ENCODE results near the gene B3GAT3. TPM values are rescaled to one million over a fixed set of nuclear protein-coding genes. Genes with fewer than 3 reads are reported as not detected.
"Not testable (repeated sequence)": the region's sequence is repeated elsewhere in the genome, so short reads cannot be mapped to it uniquely, and the experiment has no call there.

Gene B3GAT3
- total RNA-seq, 4 donors from 2014 or later: 20.3 to 33.3 (median 22.1) TPM

DNA sequence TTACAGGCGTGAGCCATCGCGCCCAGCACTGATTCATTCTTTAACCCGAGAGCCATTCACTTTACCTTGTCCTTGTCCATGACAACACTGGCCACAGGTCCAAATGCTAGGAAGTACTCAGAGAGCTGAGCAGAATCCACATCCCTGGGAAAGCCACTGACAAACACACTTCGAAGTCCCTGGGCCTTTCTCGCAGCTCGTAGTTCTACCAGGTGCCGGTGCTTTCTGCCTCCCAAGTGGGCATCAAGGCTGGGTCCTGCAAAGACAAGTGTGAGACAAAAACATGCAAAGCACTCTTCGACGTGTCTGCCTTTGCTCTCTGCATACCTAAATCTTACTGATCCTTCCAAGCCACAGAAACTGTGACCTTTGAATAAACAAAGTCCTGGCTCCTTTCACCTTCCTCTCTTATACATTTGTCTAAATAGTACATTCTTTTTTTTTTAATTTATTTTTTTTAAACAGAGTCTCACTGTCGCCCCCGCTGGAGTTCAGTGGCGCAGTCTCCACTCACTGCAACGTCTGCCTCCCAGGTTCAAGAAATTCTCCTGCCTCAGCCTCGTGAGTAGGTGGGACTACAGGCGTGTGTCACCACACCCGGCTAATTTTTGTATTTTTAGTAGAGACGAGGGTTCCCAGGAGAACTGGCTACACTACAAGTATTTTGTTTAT, 32.7 kb downstream of the B3GAT3 start:
- WGBS: 60% methylated on average over 18 of the region's 18 CpGs
- Histone ChIP-seq H3K36me3 (peaks cover 20 to 55% (median 44%) of the 10 kb centered on the region in 4 donors), H3K27me3 (no peaks in the 10 kb centered on the region), H3K4me1 (peaks cover 33 to 41% (median 39%) of the 10 kb centered on the region in 4 donors), H3K27ac (replicated peaks in 1 of 4) (no peak overlapping the region), H3K4me3 (no peak overlapping the region), H3K9me3 (no peaks in the 10 kb centered on the region)
- intact Hi-C loops (cut with DNase I): no loop called here
- no peak for TF ChIP-seq CTCF (IDR thresholded peaks at IDR 0.05)
- no peak for TF ChIP-seq POLR2A (IDR thresholded peaks at IDR 0.05; ENCODE audit: low read depth)
- TF ChIP-seq POLR2AphosphoS5 (IDR thresholded peaks at IDR 0.05): no peak
- no peak for TF ChIP-seq EP300 (IDR thresholded peaks at IDR 0.05)
- DNase-seq (ENCODE audit: extremely low spot score): no peak

DNA sequence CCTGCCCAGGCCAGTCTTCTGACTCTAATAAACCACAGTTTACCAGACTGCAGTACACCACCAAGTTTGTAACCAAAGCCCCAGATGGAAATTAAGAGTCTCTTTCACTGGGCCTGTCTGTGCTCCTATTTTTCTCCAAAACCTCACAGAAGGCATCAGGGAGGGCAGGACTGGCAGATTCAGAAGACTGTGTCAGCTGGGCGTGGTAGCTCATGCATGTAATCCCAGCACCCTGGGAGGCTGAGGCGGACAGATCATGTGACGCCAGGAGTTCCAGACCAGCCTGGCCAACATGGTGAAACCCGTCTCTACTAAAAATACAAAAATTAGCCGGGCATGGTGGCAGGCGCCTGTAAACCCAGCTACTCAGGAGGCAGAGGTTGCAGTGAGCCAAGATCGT, 36.4 kb downstream of the B3GAT3 start:
- WGBS: 98% methylated on average over 7 of the region's 7 CpGs
- Histone ChIP-seq H3K36me3 (peaks cover 15 to 77% (median 54%) of the 10 kb centered on the region in 4 donors), H3K4me1 (peaks cover 6 to 12% (median 11%) of the 10 kb centered on the region in 4 donors)
- DNase-seq (ENCODE audit: extremely low spot score); H3K27ac ChIP-seq (replicated peaks in 1 of 4); H3K4me3 ChIP-seq; intact Hi-C loops (cut with DNase I); H3K27me3 ChIP-seq; H3K9me3 ChIP-seq: not testable (repeated sequence)

GRCh38 chr11:62581735-62582134, 40.1 kb downstream of the B3GAT3 start:
- DNase-seq (ENCODE audit: extremely low spot score); intact Hi-C loops (cut with DNase I); H3K4me3 ChIP-seq; H3K9me3 ChIP-seq; H3K4me1 ChIP-seq; H3K27ac ChIP-seq (replicated peaks in 1 of 4); H3K27me3 ChIP-seq: not testable (repeated sequence)
- WGBS: 98% methylated on average over 4 of the region's 4 CpGs
- H3K36me3 ChIP-seq: peaks cover 25 to 90% (median 64%) of the 10 kb centered on the region in 4 donors

DNA sequence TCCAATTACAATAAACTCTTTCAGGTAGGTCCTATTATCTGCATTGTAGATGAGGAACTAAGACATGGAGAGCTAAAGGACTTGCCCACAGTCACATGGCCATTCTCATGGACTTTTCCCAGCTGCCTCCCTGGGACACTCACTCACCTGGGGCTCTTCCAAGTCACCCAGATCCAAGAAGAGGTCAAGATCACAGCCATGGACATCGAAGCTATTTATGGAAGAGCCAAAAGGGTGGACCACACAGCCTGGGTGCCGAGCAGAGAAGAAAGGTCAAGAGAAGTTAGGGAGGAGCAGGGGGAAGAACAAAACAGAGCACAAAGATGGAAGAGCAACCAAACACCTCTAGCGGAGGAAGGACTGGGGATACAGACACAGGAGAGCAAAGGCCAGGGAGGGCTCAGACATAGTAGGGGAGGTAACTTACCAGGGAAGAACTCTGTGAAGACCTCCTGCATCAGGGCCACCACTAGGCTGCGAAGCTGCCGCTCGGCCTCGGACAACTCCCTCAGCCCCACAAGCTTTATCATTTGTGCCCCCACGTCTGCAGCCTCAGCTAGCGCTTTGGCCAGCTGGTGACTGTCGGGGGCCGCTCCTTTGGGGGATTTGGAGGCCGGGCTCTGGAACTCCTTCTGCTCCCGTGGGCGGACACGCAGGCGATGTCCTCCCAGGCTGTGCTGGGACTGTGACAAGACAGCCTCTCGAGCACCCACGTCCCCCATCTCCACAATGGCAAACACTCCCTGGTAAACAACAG, 40.6 kb downstream of the B3GAT3 start:
- no peak for DNase-seq (ENCODE audit: extremely low spot score)
- H3K9me3 ChIP-seq: no peaks in the 10 kb centered on the region
- TF ChIP-seq EP300 (IDR thresholded peaks at IDR 0.05) (no peak), CTCF (IDR thresholded peaks at IDR 0.05) (no peak), POLR2A (IDR thresholded peaks at IDR 0.05; ENCODE audit: low read depth) (no peak), POLR2AphosphoS5 (IDR thresholded peaks at IDR 0.05) (no peak)
- H3K36me3 ChIP-seq: peaks cover 27 to 91% (median 64%) of the 10 kb centered on the region in 4 donors
- no peak overlapping the region for H3K27ac ChIP-seq (replicated peaks in 1 of 4)
- no peaks in the 10 kb centered on the region for H3K27me3 ChIP-seq
- intact Hi-C loops (cut with DNase I): no loop called here
- peaks cover 4 to 9% (median 7%) of the 10 kb centered on the region in 4 donors for H3K4me1 ChIP-seq
- 86% methylated on average over 9 of the region's 18 CpGs for WGBS
- no peak overlapping the region for H3K4me3 ChIP-seq

DNA sequence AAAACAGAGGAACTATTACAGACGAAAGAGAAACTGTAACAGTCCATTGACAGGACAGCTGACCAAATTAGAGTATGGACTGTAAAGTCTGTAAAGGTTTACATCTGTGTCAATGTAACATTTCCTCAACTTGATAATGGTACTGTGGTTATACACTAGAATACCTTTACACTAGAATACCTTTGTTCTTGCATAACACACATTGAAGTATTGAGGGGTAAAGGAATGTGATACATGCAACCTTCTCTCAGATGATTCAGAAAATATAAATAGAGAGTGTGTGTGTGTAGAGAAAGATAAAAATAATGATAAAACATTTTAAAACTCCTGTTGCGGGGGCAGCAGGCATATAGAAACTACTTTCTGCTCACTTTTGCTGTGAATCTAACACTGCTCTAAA, 42.5 kb downstream of the B3GAT3 start:
- H3K36me3 ChIP-seq: peaks cover 20 to 79% (median 59%) of the 10 kb centered on the region in 4 donors
- no peaks in the 10 kb centered on the region for H3K9me3 ChIP-seq
- no peaks in the 10 kb centered on the region for H3K27me3 ChIP-seq
- no peak overlapping the region for H3K4me3 ChIP-seq
- 88% methylated on average over 2 of the region's 2 CpGs for WGBS
- H3K27ac ChIP-seq (replicated peaks in 1 of 4): no peak overlapping the region
- intact Hi-C loops (cut with DNase I): no loop called here
- DNase-seq (ENCODE audit: extremely low spot score): no peak
- peaks cover 23 to 28% (median 26%) of the 10 kb centered on the region in 4 donors for H3K4me1 ChIP-seq
- TF ChIP-seq POLR2AphosphoS5 (IDR thresholded peaks at IDR 0.05) (no peak), EP300 (IDR thresholded peaks at IDR 0.05) (no peak), POLR2A (IDR thresholded peaks at IDR 0.05; ENCODE audit: low read depth) (no peak), CTCF (IDR thresholded peaks at IDR 0.05) (no peak)

Measured in esophagus muscularis mucosa (tissue), 4 donors.